Fibroblast of lung (primary cell): Measurements from ENCODE around the gene PROK1.

Source experiments
- EZH2 ChIP-seq: IDR thresholded peaks from 2 replicates; pipeline ENCODE4 v1.5.1; 2012; ENCODE audit warnings: low read length, control low read depth, mild to moderate bottlenecking; ENCODE audit errors: missing control alignments
- TF ChIP-seq, protein P1 (sequence below), 2 donors: IDR thresholded peaks in 1 of 2; conservative IDR thresholded peaks in 1 of 2; 1 replicate in 1 of 2; 2 replicates in 1 of 2; pipeline ENCODE4 v1.5.1; 2011 to 2012; ENCODE audit warnings: low read length in 2 of 2, control low read depth in 1 of 2, inconsistent platforms in 1 of 2, low read depth in 1 of 2, mild to moderate bottlenecking in 1 of 2

GRCh38 chr1:110488867-110489266 is 37.9 kb downstream of the PROK1 start:
- TF ChIP-seq EZH2, result no peak
- TF ChIP-seq, protein P1, sequence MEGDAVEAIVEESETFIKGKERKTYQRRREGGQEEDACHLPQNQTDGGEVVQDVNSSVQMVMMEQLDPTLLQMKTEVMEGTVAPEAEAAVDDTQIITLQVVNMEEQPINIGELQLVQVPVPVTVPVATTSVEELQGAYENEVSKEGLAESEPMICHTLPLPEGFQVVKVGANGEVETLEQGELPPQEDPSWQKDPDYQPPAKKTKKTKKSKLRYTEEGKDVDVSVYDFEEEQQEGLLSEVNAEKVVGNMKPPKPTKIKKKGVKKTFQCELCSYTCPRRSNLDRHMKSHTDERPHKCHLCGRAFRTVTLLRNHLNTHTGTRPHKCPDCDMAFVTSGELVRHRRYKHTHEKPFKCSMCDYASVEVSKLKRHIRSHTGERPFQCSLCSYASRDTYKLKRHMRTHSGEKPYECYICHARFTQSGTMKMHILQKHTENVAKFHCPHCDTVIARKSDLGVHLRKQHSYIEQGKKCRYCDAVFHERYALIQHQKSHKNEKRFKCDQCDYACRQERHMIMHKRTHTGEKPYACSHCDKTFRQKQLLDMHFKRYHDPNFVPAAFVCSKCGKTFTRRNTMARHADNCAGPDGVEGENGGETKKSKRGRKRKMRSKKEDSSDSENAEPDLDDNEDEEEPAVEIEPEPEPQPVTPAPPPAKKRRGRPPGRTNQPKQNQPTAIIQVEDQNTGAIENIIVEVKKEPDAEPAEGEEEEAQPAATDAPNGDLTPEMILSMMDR (conservative IDR thresholded peaks at IDR 0.05 in 1 of 2, IDR thresholded peaks at IDR 0.05 in 1 of 2; ENCODE audit: low read depth in 1 of 2, low read length in 2 of 2), result no peak
